Aorta (tissue), 5 donors: ENCODE data around the gene TTN. TPM values are rescaled to one million over a fixed set of nuclear protein-coding genes. Genes with fewer than 3 reads are reported as not detected.
A peak's percentile ranks its signal among the peaks of the same experiment; 100 is the strongest.

Experiments used
- ATAC-seq: fragments of 200-7000 bp; cut with Tn5 transposase; one replicate; pipeline ENCODE4 v1.9.1; 2022; ENCODE audit warnings: moderate library complexity; ENCODE audit not compliant: low FRiP score
- DNase-seq, 2 donors: peaks; one replicate each; pipeline ENCODE4 v3.0.0-alpha.2; 2020
- H3K27ac ChIP-seq, 2 donors: one replicate each; pipeline ENCODE4 v1.5.1; 2013; ENCODE audit warnings: low read length in 2 of 2, mild to moderate bottlenecking in 2 of 2, moderate library complexity in 2 of 2, control low read depth in 1 of 2, inconsistent platforms in 1 of 2, low read depth in 1 of 2
- H3K27me3 ChIP-seq, 2 donors: one replicate each; pipeline ENCODE4 v1.6.1; 2013; ENCODE audit warnings: control low read depth in 1 of 2, low read length in 1 of 2, mild to moderate bottlenecking in 1 of 2, moderate library complexity in 1 of 2; ENCODE audit not compliant: insufficient read depth in 2 of 2, control insufficient read depth in 1 of 2
- H3K36me3 ChIP-seq, 2 donors: one replicate each; pipeline ENCODE4 v1.6.1; 2013; ENCODE audit warnings: control low read depth in 1 of 2, low read length in 1 of 2, mild to moderate bottlenecking in 1 of 2; ENCODE audit not compliant: insufficient read depth in 2 of 2, control insufficient read depth in 1 of 2
- H3K4me1 ChIP-seq, 2 donors: one replicate each; pipeline ENCODE4 v1.6.1; 2013; ENCODE audit warnings: low read length in 2 of 2, control low read depth in 1 of 2, mild to moderate bottlenecking in 1 of 2, moderate library complexity in 1 of 2; ENCODE audit not compliant: insufficient read depth in 2 of 2, control insufficient read depth in 1 of 2
- H3K4me3 ChIP-seq, 2 donors: one replicate each; pipeline ENCODE4 v1.5.1; 2013; ENCODE audit warnings: low read length in 2 of 2, control low read depth in 1 of 2, mild to moderate bottlenecking in 1 of 2
- H3K9me3 ChIP-seq: one replicate; pipeline ENCODE4 v1.6.1; 2013; ENCODE audit warnings: mild to moderate bottlenecking, low read length; ENCODE audit not compliant: control insufficient read depth
- WGBS, 2 donors: extraction: QIAGEN DNeasy Blood & Tissue Kit; methylation state at CpG; one replicate each; pipeline ENCODE4 v1.1.7; 2013; 5-methylcytosine and 5-hydroxymethylcytosine counted together
- intact Hi-C, 2 donors: fragments of 100-400 bp; cut with DNase I; formaldehyde crosslinking; loops; one replicate each; pipeline versions ENCODE4 v1.14.2 to v1.15.0; 2022
- polyA plus RNA-seq, 2 donors: library from polyadenylated mRNA; stranded (reverse); fragments of 200-250 nt; gene quantifications; one replicate each; pipeline ENCODE4 v1.2.3, GENCODE V29; 2013
- total RNA-seq, 2 donors: library from RNA; stranded (reverse); fragmentation: NEBNext Ultra II Directional; extraction: Animal tissue kit (Norgen Biotek cat#: 25700); gene quantifications; one replicate each; pipeline ENCODE4 v1.2.1, GENCODE V29; 2021
- donor health status: healthy with polysubstance abuse.
- donor health status: Bipolar disorder and iron deficiency.
- donor health status: DM: no; HTN: no; CAD: no.
- donor health status: DM: no; HTN: no; CAD: no.
- donor health status: DM: yes; HTN: yes; CAD: no.

Gene TTN
- total and polyA plus RNA-seq, 4 donors, result 0.63 to 41.7 (median 3.1) TPM

DNA sequence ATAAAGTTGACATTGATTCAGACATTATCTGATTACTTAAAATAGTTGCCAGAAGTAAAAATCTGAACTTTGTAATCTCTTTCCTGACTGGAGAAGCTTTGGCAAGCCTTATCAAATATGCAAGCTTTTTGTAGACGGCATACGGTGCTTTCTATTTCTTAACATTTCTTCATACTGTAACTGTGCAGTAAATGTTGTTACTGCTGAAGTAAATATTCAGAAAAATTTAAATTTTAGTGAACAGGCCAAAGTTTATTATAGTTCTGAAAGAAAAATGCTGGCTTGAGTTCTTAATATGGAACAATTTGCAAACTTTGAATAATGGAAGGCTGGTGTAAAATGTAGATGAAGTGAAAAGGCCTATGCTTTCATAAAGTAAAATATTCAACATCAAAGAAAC is 1.8 kb downstream of the TTN start:
- no peak overlapping the region for H3K4me3 ChIP-seq

GRCh38 chr2:178804791-178805190 is 2.4 kb downstream of the TTN start:
- no peak for ATAC-seq
- 96 to 97% methylated on average over 3 of the region's 3 CpGs for WGBS, 2 donors
- Histone ChIP-seq H3K4me3 (no peak overlapping the region), H3K36me3 (no peaks in the 10 kb centered on the region), H3K27me3 (no peaks in the 10 kb centered on the region), H3K4me1 (peaks cover 0 to 1% of the 10 kb centered on the region in 2 donors), H3K27ac (peak overlapping the region in 1 of 2 donors; percentile 69), H3K9me3 (no peaks in the 10 kb centered on the region)
- no peak for DNase-seq
- intact Hi-C loops, result loop anchor here (5.0 kb wide), 2 partner anchors 43 to 93 kb away; no protein-coding TSS in a partner anchor

More for the DNA sequence above, 1.8 kb downstream of the TTN start:
- intact Hi-C loops, result no loop called here
- ATAC-seq (no peak), DNase-seq (no peak)
- H3K9me3 ChIP-seq, result no peaks in the 10 kb centered on the region
- H3K27me3 ChIP-seq, result no peaks in the 10 kb centered on the region
- no peaks in the 10 kb centered on the region for H3K36me3 ChIP-seq
- 5% methylated on average over 2 of the region's 2 CpGs for WGBS, 2 donors
- peaks cover 0 to 1% of the 10 kb centered on the region in 2 donors for H3K4me1 ChIP-seq
- H3K27ac ChIP-seq, result no peak overlapping the region

GRCh38 chr2:178800510-178800909 is 6.7 kb downstream of the TTN start:
- DNase-seq, result no peak
- no peak for ATAC-seq
- intact Hi-C loops, result loop anchor here (5.0 kb wide), 2 partner anchors 47 to 97 kb away; no protein-coding TSS in a partner anchor
- Histone ChIP-seq H3K36me3 (no peaks in the 10 kb centered on the region), H3K27me3 (no peaks in the 10 kb centered on the region), H3K4me1 (no peaks in the 10 kb centered on the region), H3K27ac (no peak overlapping the region), H3K9me3 (no peaks in the 10 kb centered on the region), H3K4me3 (no peak overlapping the region)
- 94% methylated on average over 7 of the region's 7 CpGs for WGBS, 2 donors

DNA sequence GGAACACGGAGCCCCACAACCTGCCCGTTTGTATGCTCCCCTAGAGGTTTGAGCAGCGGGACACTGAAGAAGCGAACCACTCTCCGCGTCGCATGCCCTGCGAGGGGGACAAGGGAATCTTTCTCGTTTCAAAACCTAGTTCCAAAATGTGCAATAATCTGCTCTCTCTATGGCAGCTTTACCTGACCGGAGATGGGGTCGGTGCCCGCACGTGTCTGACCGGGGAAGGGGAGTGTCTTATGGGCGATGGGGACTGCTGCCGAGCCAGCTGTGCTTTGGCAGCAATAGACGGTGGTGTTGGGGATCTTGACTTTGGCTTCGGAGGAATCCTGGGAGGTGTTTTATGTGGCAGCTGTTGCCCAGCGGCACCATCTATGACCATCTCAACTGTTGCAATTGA is 7.9 kb downstream of the TTN start:
- ATAC-seq, result no peak
- Histone ChIP-seq H3K36me3 (no peaks in the 10 kb centered on the region), H3K4me1 (no peaks in the 10 kb centered on the region), H3K9me3 (no peaks in the 10 kb centered on the region), H3K4me3 (no peak overlapping the region), H3K27me3 (no peaks in the 10 kb centered on the region), H3K27ac (no peak overlapping the region)
- no peak for DNase-seq
- intact Hi-C loops, result loop anchor here in 1 of 2 donors (10.0 kb wide), 1 partner anchor 305 kb away; no protein-coding TSS in a partner anchor
- 95 to 97% methylated on average over 19 of the region's 19 CpGs for WGBS, 2 donors

DNA sequence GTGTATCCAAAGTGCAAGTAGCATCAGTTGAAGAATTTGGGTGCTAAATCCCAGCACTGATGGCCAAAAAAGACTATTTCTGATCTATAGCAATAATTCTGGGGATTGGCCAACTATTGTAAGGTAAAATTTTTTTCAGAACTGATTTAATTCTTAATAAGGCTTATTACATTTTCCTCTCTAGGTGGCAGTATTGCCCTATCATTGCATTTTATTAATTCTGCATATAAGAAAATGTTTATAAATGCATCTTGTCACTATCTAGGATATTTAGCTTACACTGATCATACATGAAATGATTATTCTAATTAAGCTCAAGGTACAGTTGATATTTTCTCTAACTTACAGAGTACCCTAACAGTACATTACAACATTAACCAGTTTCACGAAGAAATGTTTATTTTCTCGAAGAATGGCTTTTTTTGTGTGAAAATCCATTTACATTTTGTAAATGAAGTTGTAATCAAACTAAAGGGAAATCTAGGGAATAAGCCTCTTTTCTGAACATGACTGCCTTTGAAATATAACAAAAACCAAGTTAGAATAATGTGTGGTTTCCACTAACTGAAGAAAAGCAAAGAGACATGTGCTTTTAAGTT is 11.0 kb downstream of the TTN start:
- H3K4me1 ChIP-seq, result no peaks in the 10 kb centered on the region
- intact Hi-C loops, result loop anchor here (1.0 to 10.0 kb wide), 3 partner anchors 117 to 309 kb away; no protein-coding TSS in a partner anchor
- WGBS, 2 donors, result 89 to 93% methylated on average over 2 of the region's 2 CpGs
- DNase-seq (no peak), ATAC-seq (no peak)
- no peaks in the 10 kb centered on the region for H3K36me3 ChIP-seq
- no peak overlapping the region for H3K4me3 ChIP-seq
- H3K27me3 ChIP-seq, result no peaks in the 10 kb centered on the region
- H3K27ac ChIP-seq, result no peak overlapping the region
- no peaks in the 10 kb centered on the region for H3K9me3 ChIP-seq

GRCh38 chr2:178787934-178788333 is 19.3 kb downstream of the TTN start:
- no peak overlapping the region for H3K4me3 ChIP-seq
- no peaks in the 10 kb centered on the region for H3K27me3 ChIP-seq
- 88 to 90% methylated on average over 5 of the region's 5 CpGs for WGBS, 2 donors
- H3K9me3 ChIP-seq, result no peaks in the 10 kb centered on the region
- DNase-seq (no peak), ATAC-seq (no peak)
- intact Hi-C loops, result no loop called here
- H3K27ac ChIP-seq, result no peak overlapping the region
- H3K4me1 ChIP-seq, result no peaks in the 10 kb centered on the region
- no peaks in the 10 kb centered on the region for H3K36me3 ChIP-seq

DNA sequence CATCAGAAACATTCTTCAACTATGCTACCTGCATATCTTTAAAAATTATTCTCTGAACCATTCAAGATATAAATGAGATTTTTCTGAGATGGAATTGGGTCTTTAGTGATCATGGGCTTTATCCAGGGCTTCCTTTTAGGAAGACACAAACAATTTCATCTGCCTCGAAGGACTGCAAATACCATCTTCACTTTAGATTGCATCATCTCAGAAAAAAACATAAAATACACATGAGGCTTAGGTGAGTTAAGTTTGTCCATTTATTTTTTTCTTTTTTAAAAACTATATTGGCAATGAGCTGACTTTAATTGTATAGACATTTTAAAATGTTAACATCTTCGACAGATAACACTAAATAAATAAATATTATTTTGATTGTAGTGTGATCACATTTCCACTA is 20.1 kb downstream of the TTN start:
- no peak for ATAC-seq
- Histone ChIP-seq H3K4me3 (no peak overlapping the region), H3K27me3 (no peaks in the 10 kb centered on the region), H3K36me3 (no peaks in the 10 kb centered on the region), H3K4me1 (no peaks in the 10 kb centered on the region), H3K9me3 (no peaks in the 10 kb centered on the region), H3K27ac (no peak overlapping the region)
- intact Hi-C loops, result no loop called here
- DNase-seq, result no peak
- 84 to 86% methylated on average over 2 of the region's 2 CpGs for WGBS, 2 donors

- ATAC-seq (peak; percentile 11), DNase-seq (no peak)
- 95 to 96% methylated on average over 10 of the region's 10 CpGs for WGBS, 2 donors
- no peaks in the 10 kb centered on the region for H3K4me1 ChIP-seq
- peaks cover 0 to 1% of the 10 kb centered on the region in 2 donors for H3K27me3 ChIP-seq
- no peaks in the 10 kb centered on the region for H3K9me3 ChIP-seq
- H3K27ac ChIP-seq, result no peak overlapping the region
- no peaks in the 10 kb centered on the region for H3K36me3 ChIP-seq
- intact Hi-C loops, result no loop called here
- H3K4me3 ChIP-seq, result no peak overlapping the region
Measured at GRCh38 chr2:178783889-178784288, 23.3 kb downstream of the TTN start.

- no peaks in the 10 kb centered on the region for H3K36me3 ChIP-seq
Measured at GRCh38 chr2:178782236-178782635, 25.0 kb downstream of the TTN start.

More at GRCh38 chr2:178782236-178782635, 25.0 kb downstream of the TTN start:
- WGBS, 2 donors, result 89 to 92% methylated on average over 7 of the region's 7 CpGs
- Histone ChIP-seq H3K4me3 (no peak overlapping the region), H3K9me3 (no peaks in the 10 kb centered on the region), H3K4me1 (no peaks in the 10 kb centered on the region), H3K27me3 (peaks cover 0 to 1% of the 10 kb centered on the region in 2 donors), H3K27ac (no peak overlapping the region)
- DNase-seq, result no peak
- intact Hi-C loops, result no loop called here
- ATAC-seq, result no peak
